Measurements from ENCODE around the gene KIAA1328. TPM values are rescaled to one million over a fixed set of nuclear protein-coding genes. Genes with fewer than 3 reads are reported as not detected.
"Not testable (repeated sequence)": the region's sequence is repeated elsewhere in the genome, so short reads cannot be mapped to it uniquely, and the experiment has no call there.

KIAA1328 gene
- total and polyA plus RNA-seq, 8 donors, result 1.9 to 21.7 (median 10.7) TPM

GRCh38 chr18:36862182-36862581 lies 33.3 kb downstream of the KIAA1328 start:
- no peaks in the 10 kb centered on the region for H3K9me3 ChIP-seq
- TF ChIP-seq CTCF (IDR thresholded peaks at IDR 0.05), result no peak
- no peak for TF ChIP-seq EP300 (IDR thresholded peaks at IDR 0.05)
- no peak for TF ChIP-seq POLR2AphosphoS5 (IDR thresholded peaks at IDR 0.05)
- TF ChIP-seq POLR2A (IDR thresholded peaks at IDR 0.05), result no peak

GRCh38 chr18:36867056-36867455 lies 38.1 kb downstream of the KIAA1328 start:
- no peak for TF ChIP-seq POLR2A (IDR thresholded peaks at IDR 0.05)
- H3K27ac ChIP-seq, result no peak overlapping the region
- 92 to 98% (median 95%) methylated on average over 1 of the region's 1 CpG for WGBS, 5 donors
- H3K4me1 ChIP-seq, result no peaks in the 10 kb centered on the region
- DNase-seq, result no peak
- H3K9me3 ChIP-seq, result no peaks in the 10 kb centered on the region
- H3K4me3 ChIP-seq, result no peak overlapping the region
- intact Hi-C loops (cut with DNase I; ENCODE audit: low total_unique reads), result no loop called here
- peaks cover 0 to 16% (median 6%) of the 10 kb centered on the region in 4 donors for H3K36me3 ChIP-seq
- H3K27me3 ChIP-seq, result no peaks in the 10 kb centered on the region

More at GRCh38 chr18:36862182-36862581, 33.3 kb downstream of the KIAA1328 start:
- 94 to 98% (median 96%) methylated on average over 1 of the region's 1 CpG for WGBS, 5 donors
- Histone ChIP-seq H3K4me1 (no peaks in the 10 kb centered on the region), H3K27me3 (no peaks in the 10 kb centered on the region), H3K36me3 (peaks cover 0 to 7% (median 3%) of the 10 kb centered on the region in 4 donors), H3K27ac (no peak overlapping the region), H3K4me3 (no peak overlapping the region)
- DNase-seq, result no peak
- intact Hi-C loops (cut with DNase I; ENCODE audit: low total_unique reads), result no loop called here

GRCh38 chr18:36871801-36872200 lies 42.9 kb downstream of the KIAA1328 start:
- Histone ChIP-seq H3K4me3 (no peak overlapping the region), H3K9me3 (peaks cover 0 to 6% (median 3%) of the 10 kb centered on the region in 4 donors), H3K27me3 (no peaks in the 10 kb centered on the region), H3K27ac (no peak overlapping the region), H3K36me3 (peaks cover 0 to 15% (median 6%) of the 10 kb centered on the region in 4 donors), H3K4me1 (no peaks in the 10 kb centered on the region)
- DNase-seq, result no peak
- intact Hi-C loops (cut with DNase I; ENCODE audit: low total_unique reads), result no loop called here
- WGBS, 5 donors, result 80 to 90% (median 88%) methylated on average over 2 to 3 of the region's 3 CpGs
- TF ChIP-seq EP300 (IDR thresholded peaks at IDR 0.05) (no peak), POLR2A (IDR thresholded peaks at IDR 0.05) (no peak), CTCF (IDR thresholded peaks at IDR 0.05) (no peak), POLR2AphosphoS5 (IDR thresholded peaks at IDR 0.05) (no peak)

- no peak for DNase-seq
- intact Hi-C loops (cut with DNase I; ENCODE audit: low total_unique reads), result no loop called here
Observed at GRCh38 chr18:36872329-36872728, 43.4 kb downstream of the KIAA1328 start.

GRCh38 chr18:36873826-36874225 lies 44.9 kb downstream of the KIAA1328 start:
- intact Hi-C loops (cut with DNase I; ENCODE audit: low total_unique reads); H3K27ac ChIP-seq; H3K27me3 ChIP-seq; H3K4me1 ChIP-seq; DNase-seq; H3K9me3 ChIP-seq; H3K4me3 ChIP-seq: not testable (repeated sequence)
- peaks cover 0 to 15% (median 3%) of the 10 kb centered on the region in 4 donors for H3K36me3 ChIP-seq

More at GRCh38 chr18:36872329-36872728, 43.4 kb downstream of the KIAA1328 start:
- Histone ChIP-seq H3K4me1 (no peaks in the 10 kb centered on the region), H3K9me3 (peaks cover 0 to 6% (median 3%) of the 10 kb centered on the region in 4 donors), H3K4me3 (no peak overlapping the region), H3K27me3 (no peaks in the 10 kb centered on the region), H3K27ac (no peak overlapping the region), H3K36me3 (peaks cover 0 to 15% (median 3%) of the 10 kb centered on the region in 4 donors)
- no peak for TF ChIP-seq EP300 (IDR thresholded peaks at IDR 0.05)
- no peak for TF ChIP-seq POLR2AphosphoS5 (IDR thresholded peaks at IDR 0.05)
- TF ChIP-seq CTCF (IDR thresholded peaks at IDR 0.05), result no peak
- TF ChIP-seq POLR2A (IDR thresholded peaks at IDR 0.05), result no peak

GRCh38 chr18:36879796-36880195 lies 50.9 kb downstream of the KIAA1328 start:
- H3K4me3 ChIP-seq; DNase-seq; H3K4me1 ChIP-seq; H3K27me3 ChIP-seq; H3K27ac ChIP-seq; intact Hi-C loops (cut with DNase I; ENCODE audit: low total_unique reads): not testable (repeated sequence)
- peaks cover 0 to 13% (median 5%) of the 10 kb centered on the region in 4 donors for H3K9me3 ChIP-seq
- WGBS, 5 donors, result 92 to 100% (median 97%) methylated on average over 2 to 3 of the region's 3 CpGs
- H3K36me3 ChIP-seq, result peaks cover 0 to 15% (median 12%) of the 10 kb centered on the region in 4 donors

All from stomach (tissue), 9 donors.